ENCODE measurements around the gene B3GNT7. TPM values are rescaled to one million over a fixed set of nuclear protein-coding genes. Genes with fewer than 3 reads are reported as not detected.
A peak's percentile ranks its signal among the peaks of the same experiment; 100 is the strongest.
"Not testable (repeated sequence)": the region's sequence is repeated elsewhere in the genome, so short reads cannot be mapped to it uniquely, and the experiment has no call there.

The B3GNT7 gene
- total RNA-seq, 1 donor from 2014 or later, result 4.2 TPM

- intact Hi-C loops (cut with DNase I), result no loop called here
- DNase-seq (ENCODE audit: low spot score), result peak; percentile 42
- no peak for ATAC-seq
Observed at GRCh38 chr2:231364061-231364460, 31.4 kb upstream of the B3GNT7 start.

- intact Hi-C loops (cut with DNase I), result no loop called here
- ATAC-seq, result peak; percentile 43
- peak; percentile 52 for DNase-seq (ENCODE audit: low spot score)
Observed at GRCh38 chr2:231364961-231365810, 30.3 kb upstream of the B3GNT7 start.

- no peak for ATAC-seq
- intact Hi-C loops (cut with DNase I), result no loop called here
- DNase-seq (ENCODE audit: low spot score), result no peak
Observed at GRCh38 chr2:231367178-231367577, 28.3 kb upstream of the B3GNT7 start.

DNA sequence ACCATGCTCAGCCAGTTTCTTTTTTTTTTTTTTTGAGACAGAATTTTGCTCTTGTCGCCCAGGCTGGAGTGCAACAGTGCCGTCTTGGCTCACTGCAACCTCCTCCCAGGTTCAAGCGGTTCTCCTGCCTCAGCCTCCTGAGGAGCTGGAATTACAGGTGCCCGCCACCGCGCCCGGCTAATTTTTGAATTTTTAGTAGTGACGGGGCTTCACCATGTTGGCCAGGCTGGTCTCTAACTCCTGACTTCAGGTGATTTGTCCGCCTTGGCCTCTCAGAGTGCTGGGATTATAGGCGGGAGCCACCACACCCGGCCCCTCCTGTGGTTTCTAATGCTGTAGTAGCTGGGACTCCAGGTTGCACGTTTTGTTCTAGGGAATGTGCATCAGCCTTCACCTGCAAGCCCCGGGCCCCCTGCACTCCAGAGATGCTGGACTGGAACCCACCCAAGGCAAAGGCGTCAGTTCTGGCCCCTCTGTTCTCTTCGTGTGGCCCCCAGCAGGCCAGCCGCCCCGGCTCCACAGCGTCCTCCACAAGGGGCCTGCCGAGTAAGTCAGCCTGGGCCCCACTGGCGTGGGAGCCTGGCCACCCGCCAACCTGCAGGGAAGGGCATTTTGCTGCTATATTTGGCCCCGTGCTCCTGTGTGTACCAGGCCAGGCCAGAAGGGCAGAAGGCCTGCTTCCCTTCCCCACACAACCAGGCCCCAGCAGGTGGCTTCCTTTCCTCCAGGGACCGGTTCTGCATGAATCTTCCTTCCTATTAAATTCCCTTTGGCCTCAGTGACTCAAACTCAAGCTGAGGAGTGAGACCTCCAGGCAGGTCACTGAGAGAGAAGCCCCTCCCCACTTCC is 25.7 kb upstream of the B3GNT7 start:
- no peak for ATAC-seq
- no peak for DNase-seq (ENCODE audit: low spot score)
- intact Hi-C loops (cut with DNase I), result no loop called here

DNA sequence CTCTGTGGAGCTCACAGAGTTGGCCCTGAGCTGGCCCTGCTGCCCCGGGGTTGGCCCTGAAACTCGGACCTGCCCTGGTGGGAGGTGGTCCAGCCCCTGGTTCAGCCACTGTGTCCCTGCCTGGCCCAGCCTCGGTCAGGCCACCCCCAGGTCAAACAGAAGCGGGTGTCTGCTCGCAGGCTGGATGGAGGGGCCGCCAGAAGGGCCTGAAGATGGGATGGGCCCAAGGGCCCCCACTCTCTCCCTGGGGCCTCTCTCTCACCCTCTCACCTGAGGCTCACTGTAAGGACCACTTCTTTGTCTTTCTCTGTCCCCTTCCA is 25.1 kb upstream of the B3GNT7 start:
- peak; percentile 8 for ATAC-seq
- no peak for DNase-seq (ENCODE audit: low spot score)

DNA sequence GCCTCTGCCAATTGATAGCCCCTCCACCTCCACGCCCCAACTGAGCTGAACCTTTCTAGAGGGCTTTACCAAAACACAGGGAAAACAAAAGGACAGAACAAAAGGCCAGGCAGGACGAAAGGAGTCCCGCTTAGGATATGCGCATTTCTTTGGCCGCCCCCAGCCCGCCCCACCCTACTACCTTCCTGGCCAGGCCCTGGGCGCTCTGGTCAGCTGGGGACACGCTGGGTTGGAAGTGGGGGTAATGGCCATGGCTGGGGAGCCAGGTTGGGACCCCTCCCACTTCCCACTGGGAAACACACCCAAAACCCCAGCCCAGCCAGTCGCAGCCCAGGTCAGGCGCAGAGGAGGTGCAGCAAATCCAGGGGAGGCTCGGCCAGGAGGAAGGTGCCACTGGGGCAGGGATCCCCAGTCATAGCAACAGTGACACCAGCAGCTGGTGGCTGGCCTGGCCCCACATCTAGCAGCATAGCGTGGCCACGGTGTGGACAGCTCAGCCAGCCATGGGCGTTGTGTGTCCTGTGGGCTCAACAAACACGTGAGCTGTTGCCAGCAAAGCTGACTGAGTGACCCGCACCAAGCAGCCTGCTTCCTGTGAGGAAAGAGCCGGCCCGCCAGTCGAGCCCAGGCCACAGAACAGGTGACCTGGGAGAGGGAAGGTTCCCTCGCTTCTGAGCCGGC is 24.6 kb upstream of the B3GNT7 start:
- intact Hi-C loops (cut with DNase I), result no loop called here
- DNase-seq (ENCODE audit: low spot score), result no peak
- peak; percentile 11 for ATAC-seq

More for the DNA sequence above, 25.1 kb upstream of the B3GNT7 start:
- intact Hi-C loops (cut with DNase I), result no loop called here

DNA sequence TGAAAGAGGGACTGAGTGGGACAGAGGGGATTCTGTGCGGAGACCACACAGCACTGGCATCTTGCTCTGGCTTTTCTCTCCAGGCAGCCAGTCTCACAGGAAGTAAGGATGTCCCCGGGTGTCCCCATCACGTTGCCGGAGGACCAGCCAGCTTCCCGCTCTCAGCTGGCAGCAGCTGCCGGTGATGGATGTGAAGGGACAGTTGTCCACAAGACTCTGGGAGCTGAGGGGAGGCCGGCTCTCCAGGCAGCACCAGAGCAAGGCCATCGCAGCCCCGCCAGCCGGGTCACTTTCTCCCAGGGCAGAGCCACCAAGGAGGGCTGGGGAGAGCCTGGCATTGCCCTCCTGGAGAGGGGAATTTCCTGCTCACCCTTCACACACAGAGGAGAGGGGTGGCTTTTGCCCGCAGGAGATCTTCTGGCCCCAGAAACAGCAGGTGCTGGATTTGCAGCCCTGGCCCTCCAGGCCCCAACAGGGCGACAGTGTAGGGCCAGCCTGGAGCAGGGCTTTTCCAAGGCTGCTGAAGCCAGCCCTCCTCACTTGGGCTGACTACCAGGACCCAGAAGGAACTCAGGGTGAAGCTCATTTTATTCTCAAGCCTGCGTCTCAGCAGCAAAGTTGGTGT is 24.0 kb upstream of the B3GNT7 start:
- no peak for ATAC-seq
- intact Hi-C loops (cut with DNase I), result no loop called here

DNA sequence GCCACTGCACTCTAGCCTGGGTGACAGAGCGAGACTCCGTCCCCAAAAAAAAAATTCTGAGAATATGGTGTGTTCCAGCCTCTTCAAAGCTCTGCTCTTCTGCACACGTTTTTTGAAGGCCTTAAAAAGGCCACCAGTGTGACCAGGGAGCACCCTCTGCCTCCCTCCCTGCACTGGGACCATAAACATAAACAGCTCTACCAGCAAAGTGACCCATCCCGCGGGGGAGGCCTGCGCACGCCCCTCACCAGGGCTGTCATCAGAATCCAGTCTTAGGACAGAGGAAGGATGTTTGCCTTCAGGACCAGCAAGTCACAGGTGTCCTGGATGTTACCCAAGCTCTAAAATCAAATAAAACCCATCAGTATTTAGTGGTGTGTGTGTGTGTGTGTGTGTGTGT is 23.2 kb upstream of the B3GNT7 start:
- ATAC-seq (no peak), DNase-seq (ENCODE audit: low spot score) (no peak)

More for the DNA sequence above, 24.0 kb upstream of the B3GNT7 start:
- no peak for DNase-seq (ENCODE audit: low spot score)

DNA sequence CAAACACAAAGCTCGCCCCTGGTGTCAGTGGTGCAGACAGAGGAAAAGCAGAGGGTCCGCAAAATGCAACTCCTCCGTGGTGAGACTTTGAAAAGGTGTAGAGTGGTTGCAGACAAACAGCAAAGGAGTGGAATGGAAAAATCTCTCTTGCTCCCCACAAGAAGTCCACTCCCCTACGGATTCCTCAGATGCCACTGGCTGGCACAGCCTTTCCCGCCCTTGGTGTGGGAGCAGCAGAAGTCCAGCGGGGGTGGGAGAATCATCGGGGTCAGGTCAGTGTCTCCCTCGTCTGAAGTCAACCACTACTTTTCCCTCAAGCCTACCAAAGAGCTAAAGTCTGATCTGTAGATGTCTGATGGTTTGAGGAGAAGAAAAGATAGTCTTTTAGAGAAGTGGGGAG is 22.3 kb upstream of the B3GNT7 start:
- intact Hi-C loops (cut with DNase I), result no loop called here
- no peak for DNase-seq (ENCODE audit: low spot score)
- ATAC-seq, result no peak

More for the DNA sequence above, 23.2 kb upstream of the B3GNT7 start:
- intact Hi-C loops (cut with DNase I), result no loop called here

GRCh38 chr2:231373786-231374349 is 21.6 kb upstream of the B3GNT7 start:
- intact Hi-C loops (cut with DNase I), result no loop called here
- ATAC-seq (peak; percentile 66), DNase-seq (ENCODE audit: low spot score) (no peak)

DNA sequence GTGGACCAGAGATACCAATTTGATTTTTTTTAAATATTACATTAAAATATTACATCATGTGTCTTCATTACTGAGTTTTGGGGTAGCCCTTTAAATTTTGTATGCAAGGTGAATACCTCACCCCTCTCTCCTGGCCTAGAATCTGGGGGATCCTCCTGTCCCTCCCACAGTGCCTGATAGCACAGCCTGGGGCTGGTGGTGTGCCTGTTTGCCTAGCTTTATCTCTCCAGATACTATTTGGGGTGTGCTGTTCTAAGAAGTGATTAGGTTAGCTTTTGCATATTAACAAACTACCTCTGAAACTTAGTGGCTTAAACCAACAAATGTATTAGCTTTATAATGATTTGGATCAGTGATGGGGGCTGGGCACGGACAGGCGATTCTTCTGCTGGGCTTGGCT is 20.7 kb upstream of the B3GNT7 start:
- ATAC-seq, result no peak
- no peak for DNase-seq (ENCODE audit: low spot score)
- intact Hi-C loops (cut with DNase I), result no loop called here

DNA sequence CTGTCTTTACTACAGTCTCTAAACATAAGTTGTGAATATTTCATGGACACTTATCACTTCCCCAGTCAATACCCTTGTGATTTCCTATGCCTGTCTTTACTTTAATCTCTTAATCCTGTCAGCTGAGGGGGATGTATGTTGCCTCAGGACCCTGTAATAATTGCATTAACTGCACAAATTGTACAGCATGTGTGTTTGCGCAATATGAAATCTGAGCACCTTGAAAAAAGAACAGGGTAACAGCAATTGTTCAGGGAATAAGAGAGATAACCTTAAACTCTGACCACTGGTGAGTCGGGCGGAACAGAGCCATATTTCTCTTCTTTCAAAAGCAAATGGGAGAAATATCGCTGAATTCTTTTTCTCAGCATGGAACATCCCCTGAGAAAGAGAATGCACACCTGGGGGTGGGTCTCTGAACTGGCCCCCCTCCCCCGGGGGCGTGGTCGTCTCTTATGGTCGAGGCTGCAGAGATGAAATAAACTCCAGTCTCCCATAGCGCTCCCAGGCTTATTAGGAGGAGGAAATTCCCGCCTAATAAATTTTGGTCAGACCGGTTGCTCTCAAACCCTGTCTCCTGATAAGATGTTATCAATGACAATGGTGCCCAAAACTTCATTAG is 19.4 kb upstream of the B3GNT7 start:
- DNase-seq (ENCODE audit: low spot score); ATAC-seq; intact Hi-C loops (cut with DNase I): not testable (repeated sequence)

- DNase-seq (ENCODE audit: low spot score) (no peak), ATAC-seq (no peak)
- intact Hi-C loops (cut with DNase I), result no loop called here
Observed at GRCh38 chr2:231376857-231377256, 18.7 kb upstream of the B3GNT7 start.

DNA sequence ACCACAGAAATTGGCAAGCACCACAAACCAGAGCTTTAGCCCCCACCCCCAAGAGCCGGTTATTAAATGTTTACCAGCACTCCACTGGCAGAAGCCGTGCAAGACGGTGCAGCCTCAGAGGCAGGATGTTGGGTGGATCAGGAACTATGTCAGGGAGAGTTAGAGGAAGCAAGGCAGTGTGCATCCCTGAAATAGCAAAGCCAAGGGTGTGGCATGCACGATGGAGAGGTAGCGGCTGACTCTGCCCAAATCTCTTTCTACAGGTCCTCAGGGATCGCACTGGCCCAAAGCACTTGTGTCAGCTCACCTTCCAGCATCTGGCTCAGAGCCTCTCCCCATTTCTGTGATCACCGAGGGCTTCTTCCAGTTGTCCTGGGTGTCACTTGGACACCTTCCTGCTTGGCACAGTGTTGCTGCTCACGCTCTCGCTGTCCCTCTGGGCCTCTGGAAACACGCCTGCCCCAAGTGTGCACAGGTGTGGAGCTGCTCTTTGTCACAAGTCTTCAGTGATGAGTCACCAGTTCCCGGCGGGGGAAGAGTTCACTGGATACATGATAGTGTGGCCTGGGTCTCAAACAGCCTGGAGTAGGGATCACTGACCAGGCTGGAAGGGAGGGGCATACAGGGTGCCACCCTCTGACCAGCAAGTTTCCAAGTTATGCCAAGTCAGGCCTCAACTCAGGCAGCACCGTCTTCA is 17.3 kb upstream of the B3GNT7 start:
- DNase-seq (ENCODE audit: low spot score) (no peak), ATAC-seq (no peak)
- intact Hi-C loops (cut with DNase I), result no loop called here

DNA sequence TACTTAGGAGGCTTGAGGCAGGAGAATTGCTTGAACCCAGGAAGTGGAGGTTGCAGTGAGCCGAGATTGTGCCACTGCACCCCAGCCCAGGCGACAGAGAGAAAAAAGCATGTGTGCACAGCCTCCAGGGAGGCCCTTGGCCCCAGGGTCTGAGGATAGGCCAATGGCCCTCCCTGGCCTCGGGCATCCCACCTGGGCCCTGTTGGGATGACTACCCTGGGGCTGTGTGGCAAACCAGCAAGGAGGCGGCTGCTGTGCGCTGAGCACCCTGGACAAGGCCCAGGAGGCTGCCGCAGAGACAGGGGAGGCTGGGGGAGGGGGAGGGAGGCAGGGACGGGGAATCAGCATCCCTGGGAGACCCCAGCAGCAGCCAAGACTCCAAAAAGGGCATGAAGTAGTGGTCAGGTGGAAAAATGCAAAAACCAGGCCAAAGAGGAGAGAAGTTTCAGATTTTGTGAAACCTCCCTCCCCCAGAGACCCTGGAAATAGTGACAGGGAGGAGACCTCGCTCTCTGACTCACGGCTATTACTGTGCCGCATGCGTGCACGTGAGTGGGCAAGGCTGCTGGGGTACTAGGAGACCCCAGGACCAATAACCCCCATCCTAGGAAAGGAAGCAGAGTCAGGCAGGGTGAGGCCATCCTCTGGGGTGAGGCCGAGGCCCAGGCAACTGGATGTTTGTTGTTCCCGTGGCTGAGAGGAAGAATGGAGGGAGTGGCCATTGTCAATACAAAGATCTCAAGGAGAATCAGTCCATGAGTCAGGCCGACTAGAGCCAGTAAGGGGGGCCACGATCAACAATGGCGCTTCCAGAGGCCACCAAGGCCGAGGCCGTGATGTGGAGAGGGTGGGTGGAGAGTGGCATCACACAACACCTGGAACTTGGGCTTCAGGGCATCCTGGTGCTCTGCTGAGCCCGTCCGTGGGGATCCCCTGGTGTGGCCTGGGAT is 16.0 kb upstream of the B3GNT7 start:
- no peak for DNase-seq (ENCODE audit: low spot score)
- intact Hi-C loops (cut with DNase I), result no loop called here
- ATAC-seq, result no peak

GRCh38 chr2:231380307-231380706 is 15.2 kb upstream of the B3GNT7 start:
- no peak for ATAC-seq
- DNase-seq (ENCODE audit: low spot score), result no peak
- intact Hi-C loops (cut with DNase I), result no loop called here

Data from sciatic nerve (tissue), 2 donors.